SU-DHL-6 (cell line): Measurements from ENCODE around the gene KDM2B.

Experiments
- H2AFZ ChIP-seq: fragments of 200-600 bp; sonication (generic); 2 replicates; pipeline ENCODE4 v1.6.1; 2014; ENCODE audit warnings: low read depth, mild to moderate bottlenecking, moderate library complexity, mixed read lengths, antibody characterized with exemption, low read length; ENCODE audit not compliant: severe bottlenecking
- H3F3A ChIP-seq: fragments of 200-600 bp; shearing (Covaris generic); 2 replicates; pipeline ENCODE4 v1.6.0; 2016; ENCODE audit warnings: antibody characterized with exemption, mild to moderate bottlenecking; ENCODE audit not compliant: insufficient read depth
- H3K27ac ChIP-seq: fragments of 200-600 bp; sonication (generic); 2 replicates; pipeline ENCODE4 v1.5.1; 2016; ENCODE audit warnings: low read depth, mild to moderate bottlenecking, low read length, moderate library complexity, mixed read lengths
- H3K27me3 ChIP-seq: fragments of 200-600 bp; sonication (generic), shearing (Covaris generic); 2 replicates; pipeline ENCODE4 v1.6.0; 2014; ENCODE audit warnings: mild to moderate bottlenecking, low read length
- H3K36me3 ChIP-seq: fragments of 200-600 bp; sonication (generic); 2 replicates; pipeline ENCODE4 v1.6.1; 2014; ENCODE audit warnings: mild to moderate bottlenecking, low read length, mixed read lengths
- H3K4me2 ChIP-seq: fragments of 300-600, 200-600 bp; shearing (Covaris generic), sonication (generic); 2 replicates; pipeline ENCODE4 v1.6.0; 2014; ENCODE audit warnings: low read length, low read depth, mild to moderate bottlenecking; ENCODE audit not compliant: poor library complexity, severe bottlenecking
- H3K4me3 ChIP-seq: fragments of 200-600 bp; sonication (generic); 2 replicates; pipeline ENCODE4 v1.5.1; 2014; ENCODE audit warnings: antibody characterized with exemption, low read length, mild to moderate bottlenecking, mixed read lengths; ENCODE audit not compliant: insufficient read depth, poor library complexity, severe bottlenecking
- H3K79me2 ChIP-seq: fragments of 200-600 bp; sonication (generic); 2 replicates; pipeline ENCODE4 v1.6.1; 2014; ENCODE audit warnings: mild to moderate bottlenecking, low read length, moderate library complexity; ENCODE audit not compliant: insufficient read depth
- H3K9ac ChIP-seq: fragments of 200-600 bp; sonication (generic); 2 replicates; pipeline ENCODE4 v1.7.0; 2014; ENCODE audit warnings: mild to moderate bottlenecking, low read length
- H3K9me2 ChIP-seq: fragments of 200-600 bp; sonication (generic); replicated peaks from 2 replicates; pipeline ENCODE4 v1.6.1; 2014; ENCODE audit warnings: low read length; ENCODE audit not compliant: insufficient read depth
- H3K9me3 ChIP-seq: fragments of 200-600 bp; sonication (generic); 2 replicates; pipeline ENCODE4 v1.6.1; 2014; ENCODE audit warnings: low read length, mixed read lengths; ENCODE audit not compliant: insufficient read depth
- H4K20me1 ChIP-seq: fragments of 200-600 bp; sonication (generic); 2 replicates; pipeline ENCODE4 v1.6.1; 2014; ENCODE audit warnings: low read depth, mild to moderate bottlenecking, antibody characterized with exemption, low read length, moderate library complexity, mixed read lengths
- EZH2phosphoT487 ChIP-seq: fragments of 200-600 bp; sonication (generic), shearing (Covaris generic); conservative IDR thresholded peaks from 2 replicates; pipeline ENCODE4 v1.6.1; 2018; ENCODE audit warnings: mild to moderate bottlenecking, antibody characterized with exemption, low read length, moderate library complexity, mixed read lengths
- TF ChIP-seq, protein P1 (sequence below): fragments of 200-600 bp; sonication (generic); IDR thresholded peaks from one replicate; pipeline ENCODE4 v1.5.1; 2017; ENCODE audit warnings: antibody characterized with exemption, mild to moderate bottlenecking, low read length, moderate library complexity; ENCODE audit not compliant: insufficient read depth, poor library complexity, severe bottlenecking

Gene KDM2B

DNA sequence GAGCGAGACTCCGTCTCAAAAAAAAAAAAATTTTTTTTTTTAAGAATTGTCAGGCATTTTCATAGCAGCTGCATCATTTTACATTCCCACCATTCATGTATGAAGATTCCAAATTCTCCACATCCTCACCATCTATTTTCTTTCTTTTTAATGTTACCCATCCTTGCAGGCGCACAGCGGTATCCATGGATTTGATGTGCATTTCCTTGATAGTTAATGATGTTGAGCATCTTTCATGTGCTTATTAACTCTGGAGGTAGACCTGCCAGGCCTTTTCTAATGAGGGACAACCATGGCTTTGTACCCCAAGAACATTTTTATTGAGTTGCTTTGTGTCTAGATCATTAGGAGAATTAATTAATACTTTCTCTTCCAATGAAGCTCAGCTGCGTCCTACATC, 182.5 kb downstream of the KDM2B start:
- no peak for TF ChIP-seq EZH2phosphoT487
- TF ChIP-seq, protein P1, sequence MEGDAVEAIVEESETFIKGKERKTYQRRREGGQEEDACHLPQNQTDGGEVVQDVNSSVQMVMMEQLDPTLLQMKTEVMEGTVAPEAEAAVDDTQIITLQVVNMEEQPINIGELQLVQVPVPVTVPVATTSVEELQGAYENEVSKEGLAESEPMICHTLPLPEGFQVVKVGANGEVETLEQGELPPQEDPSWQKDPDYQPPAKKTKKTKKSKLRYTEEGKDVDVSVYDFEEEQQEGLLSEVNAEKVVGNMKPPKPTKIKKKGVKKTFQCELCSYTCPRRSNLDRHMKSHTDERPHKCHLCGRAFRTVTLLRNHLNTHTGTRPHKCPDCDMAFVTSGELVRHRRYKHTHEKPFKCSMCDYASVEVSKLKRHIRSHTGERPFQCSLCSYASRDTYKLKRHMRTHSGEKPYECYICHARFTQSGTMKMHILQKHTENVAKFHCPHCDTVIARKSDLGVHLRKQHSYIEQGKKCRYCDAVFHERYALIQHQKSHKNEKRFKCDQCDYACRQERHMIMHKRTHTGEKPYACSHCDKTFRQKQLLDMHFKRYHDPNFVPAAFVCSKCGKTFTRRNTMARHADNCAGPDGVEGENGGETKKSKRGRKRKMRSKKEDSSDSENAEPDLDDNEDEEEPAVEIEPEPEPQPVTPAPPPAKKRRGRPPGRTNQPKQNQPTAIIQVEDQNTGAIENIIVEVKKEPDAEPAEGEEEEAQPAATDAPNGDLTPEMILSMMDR, result no peak

DNA sequence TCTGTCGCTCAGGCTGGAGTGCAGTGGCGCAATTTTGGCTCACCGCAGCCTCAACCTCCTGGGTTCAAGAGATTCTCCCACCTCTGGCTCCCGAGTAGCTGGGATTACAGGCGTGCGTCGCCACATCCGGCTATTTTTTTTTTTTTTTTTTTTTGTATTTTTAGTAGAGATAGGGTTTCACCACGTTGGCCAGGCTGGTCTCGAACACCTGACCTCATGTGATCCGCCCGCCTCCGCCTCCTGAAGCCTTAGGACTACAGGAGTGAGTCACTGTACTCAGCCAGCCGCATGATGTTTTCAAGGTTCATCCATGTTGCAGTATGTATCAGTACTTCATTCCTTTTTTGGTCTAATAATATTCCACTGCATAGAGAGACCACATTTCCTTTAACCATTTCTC, 183.3 kb downstream of the KDM2B start:
- no peak overlapping the region for H2AFZ ChIP-seq
- no peak overlapping the region for H3K27ac ChIP-seq
- H3K36me3 ChIP-seq, result peaks cover 1% of the 10 kb centered on the region; the same call in 1 of the 2 replicates

More for the DNA sequence above, 182.5 kb downstream of the KDM2B start:
- Histone ChIP-seq H3K27ac (no peak overlapping the region), H4K20me1 (peaks cover 11% of the 10 kb centered on the region; the same call in 1 of the 2 replicates), H3K79me2 (peaks cover 30% of the 10 kb centered on the region), H3K4me2 (peak overlapping the region; percentile 89), H2AFZ (no peak overlapping the region), H3K27me3 (no peaks in the 10 kb centered on the region), H3F3A (peaks cover 7% of the 10 kb centered on the region), H3K36me3 (peaks cover 6% of the 10 kb centered on the region), H3K4me3 (no peak overlapping the region), H3K9me2 (no peaks in the 10 kb centered on the region), H3K9ac (no peak overlapping the region), H3K9me3 (no peaks in the 10 kb centered on the region)

DNA sequence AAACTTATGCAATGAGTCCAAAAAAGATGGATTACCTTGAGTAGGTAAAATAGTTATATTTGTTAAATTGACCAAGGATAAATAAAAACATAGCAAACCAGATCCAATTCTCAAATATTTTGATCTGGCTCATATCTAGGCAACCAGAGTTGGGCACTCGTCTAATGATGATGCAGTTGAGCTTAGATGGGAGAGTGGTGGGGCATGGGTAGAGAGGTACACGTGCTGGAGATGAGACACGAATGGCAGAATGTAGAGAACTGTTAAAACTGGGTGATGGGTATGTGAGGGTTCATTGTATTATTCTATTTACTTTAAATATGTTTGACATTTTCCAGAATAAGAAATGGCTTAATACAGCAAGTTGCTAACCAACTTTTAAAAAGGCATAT, 188.5 kb downstream of the KDM2B start:
- no peaks in the 10 kb centered on the region for H3K9me2 ChIP-seq
- H3K4me3 ChIP-seq, result no peak overlapping the region
- TF ChIP-seq, protein P1, result no peak
- no peak for TF ChIP-seq EZH2phosphoT487
- no peaks in the 10 kb centered on the region for H3K9me3 ChIP-seq
- no peaks in the 10 kb centered on the region for H3K27me3 ChIP-seq
- no peaks in the 10 kb centered on the region for H3F3A ChIP-seq
- H3K27ac ChIP-seq, result no peak overlapping the region
- no peak overlapping the region for H3K9ac ChIP-seq
- no peaks in the 10 kb centered on the region for H4K20me1 ChIP-seq
- no peaks in the 10 kb centered on the region for H3K36me3 ChIP-seq
- no peaks in the 10 kb centered on the region for H3K79me2 ChIP-seq
- H2AFZ ChIP-seq, result no peak overlapping the region
- H3K4me2 ChIP-seq, result no peak overlapping the region

More for the DNA sequence above, 183.3 kb downstream of the KDM2B start:
- Histone ChIP-seq H3K27me3 (no peaks in the 10 kb centered on the region), H3K4me2 (no peak overlapping the region), H3K9me3 (no peaks in the 10 kb centered on the region), H3K9me2 (no peaks in the 10 kb centered on the region), H3K9ac (no peak overlapping the region), H3K4me3 (no peak overlapping the region), H3K79me2 (peaks cover 25% of the 10 kb centered on the region), H4K20me1 (peaks cover 11% of the 10 kb centered on the region; the same call in 1 of the 2 replicates), H3F3A (peaks cover 7% of the 10 kb centered on the region)
- no peak for TF ChIP-seq EZH2phosphoT487
- TF ChIP-seq, protein P1, result no peak
